Dendritic cell treated with granulocyte-macrophage colony-stimulating factor and Interleukin-4, amounts not matched to agents 40 ng/mL and 50 ng/mL, for 4 days (primary cell): Measurements from ENCODE around the gene WDR70.
"Not testable (repeated sequence)": the region's sequence is repeated elsewhere in the genome, so short reads cannot be mapped to it uniquely, and the experiment has no call there.

ENCODE experiments used
- H3K27ac Mint-ChIP-seq: one replicate; pipeline ENCODE4 v1.8.0; 2022; ENCODE audit warnings: mild to moderate bottlenecking, mixed read lengths
- H3K27me3 Mint-ChIP-seq: one replicate; pipeline ENCODE4 v1.8.0; 2022; ENCODE audit warnings: mild to moderate bottlenecking, mixed read lengths
- H3K36me3 Mint-ChIP-seq: one replicate; pipeline ENCODE4 v1.8.0; 2022; ENCODE audit warnings: low read depth, mixed read lengths
- H3K4me1 Mint-ChIP-seq: one replicate; pipeline ENCODE4 v1.8.0; 2022; ENCODE audit warnings: low read depth, mixed read lengths
- H3K4me3 Mint-ChIP-seq: one replicate; pipeline ENCODE4 v1.8.0; 2022; ENCODE audit warnings: mild to moderate bottlenecking, moderate library complexity, mixed read lengths
- H3K9me3 Mint-ChIP-seq: one replicate; pipeline ENCODE4 v1.8.0; 2022; ENCODE audit warnings: mixed read lengths
- intact Hi-C: fragments of 100-400 bp; cut with micrococcal nuclease; formaldehyde crosslinking; loops from one replicate; pipeline ENCODE4 v1.15.0; 2022

The WDR70 gene

DNA sequence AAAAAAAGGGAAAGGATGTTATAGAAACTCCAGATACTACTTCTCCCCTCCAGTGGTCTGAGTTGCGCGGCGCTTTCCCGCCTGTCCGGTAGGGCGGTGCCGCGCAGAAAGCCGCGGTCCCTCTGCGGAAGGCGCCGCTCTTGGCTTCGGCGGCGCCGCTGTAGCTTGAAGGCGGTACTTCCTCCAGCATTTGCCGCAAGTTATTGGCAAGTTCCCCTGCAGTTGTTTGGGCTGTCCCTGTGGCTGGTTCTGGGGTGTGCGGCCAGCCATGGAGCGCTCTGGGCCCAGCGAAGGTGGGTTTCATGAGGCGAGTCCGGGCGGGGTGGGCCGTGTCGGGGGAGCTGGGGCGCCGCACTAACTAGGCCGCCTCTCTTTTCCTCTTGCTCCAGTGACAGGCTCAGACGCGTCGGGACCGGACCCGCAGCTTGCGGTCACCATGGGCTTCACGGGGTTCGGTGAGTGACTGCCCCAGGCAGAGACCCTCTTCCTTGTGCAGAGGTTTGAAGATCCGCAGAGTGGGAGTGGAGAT is at the start of gene WDR70:
TSS of gene WDR70 (plus strand) at position 219 of the 529 bp plus-strand sequence. CDS start at position 269, 50 bp downstream.
- Mint-ChIP-seq H3K4me1 (peaks cover 12% of the 10 kb centered on the region), H3K4me3 (peak within 1 kb of the TSS; percentile 97), H3K27ac (peak within 1 kb of the TSS; percentile 91), H3K36me3 (peaks cover 43% of the 10 kb centered on the region)
- H3K27me3 Mint-ChIP-seq, H3K9me3 Mint-ChIP-seq: not testable (repeated sequence)
- intact Hi-C loops = loop anchor here (1.0 to 10.0 kb wide), 3 partner anchors 8 to 1886 kb away; partner anchors contain the start of gene NUP155

DNA sequence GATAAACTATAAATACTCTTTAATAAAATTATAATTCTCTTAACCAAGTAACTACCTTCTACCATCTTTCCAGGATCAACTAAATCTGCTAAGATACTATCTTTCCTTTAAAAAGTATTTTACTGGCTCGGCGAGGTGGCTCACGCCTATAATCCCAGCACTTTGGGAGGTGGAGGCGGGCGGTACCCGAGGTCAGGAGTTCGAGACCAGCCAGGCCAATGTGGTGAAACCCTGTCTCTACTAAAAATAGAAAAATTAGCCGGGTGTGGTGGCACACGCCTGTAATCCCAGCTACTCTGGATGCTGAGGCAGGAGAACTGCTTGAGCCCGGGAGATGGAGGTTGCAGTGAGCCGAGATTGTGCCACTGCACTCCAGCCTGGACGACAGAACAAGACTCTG is 44.4 kb upstream of the WDR70 start:
- H3K27ac Mint-ChIP-seq = not testable (repeated sequence)
- H3K36me3 Mint-ChIP-seq = peaks cover 82% of the 10 kb centered on the region

DNA sequence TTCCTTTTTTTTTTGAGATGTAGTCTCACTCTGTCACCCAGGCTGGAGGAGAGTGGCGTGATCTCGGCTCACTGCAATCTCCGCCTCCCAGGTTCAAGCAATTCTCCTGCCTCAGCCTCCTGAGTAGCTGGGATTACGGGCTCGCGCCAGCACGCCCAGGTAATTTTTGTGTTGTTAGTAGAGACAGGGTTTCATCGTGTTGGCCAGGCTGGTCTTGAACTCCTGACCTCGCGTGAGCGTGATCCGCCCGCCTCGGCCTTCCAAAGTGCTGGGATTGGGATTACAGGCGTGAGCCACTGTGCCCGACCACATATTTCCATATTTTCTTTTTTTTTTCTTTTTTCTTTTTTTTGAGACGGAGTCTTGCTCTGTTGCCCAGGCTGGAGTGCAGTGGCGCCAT is 36.4 kb upstream of the WDR70 start:
- H3K4me1 Mint-ChIP-seq, H3K4me3 Mint-ChIP-seq, H3K27me3 Mint-ChIP-seq, intact Hi-C loops, H3K27ac Mint-ChIP-seq, H3K9me3 Mint-ChIP-seq: not testable (repeated sequence)
- peaks cover 93% of the 10 kb centered on the region for H3K36me3 Mint-ChIP-seq

More for the DNA sequence above, 44.4 kb upstream of the WDR70 start:
- H3K4me1 Mint-ChIP-seq, H3K9me3 Mint-ChIP-seq, intact Hi-C loops, H3K27me3 Mint-ChIP-seq, H3K4me3 Mint-ChIP-seq: not testable (repeated sequence)

DNA sequence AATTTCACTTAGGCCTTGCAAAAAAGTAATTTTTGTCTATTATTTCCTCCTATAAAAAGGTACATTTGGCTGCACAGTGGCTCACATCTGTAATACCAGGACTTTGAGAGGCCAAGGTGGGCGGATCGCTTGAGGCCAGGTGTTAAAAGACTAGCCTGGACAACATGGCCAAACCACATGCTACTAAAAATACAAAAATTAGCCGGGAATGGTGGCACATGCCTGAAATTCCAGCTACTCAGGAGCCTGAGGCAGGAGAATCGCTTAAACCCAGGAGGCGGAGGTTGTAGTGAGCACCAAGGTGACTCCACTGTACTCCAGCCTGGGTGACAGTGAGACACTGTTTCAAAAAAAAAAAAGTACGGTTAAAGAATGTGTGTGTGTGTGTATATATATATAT is 24.0 kb upstream of the WDR70 start:
- Mint-ChIP-seq H3K4me1 (no peaks in the 10 kb centered on the region), H3K4me3 (no peak overlapping the region), H3K27me3 (no peaks in the 10 kb centered on the region), H3K36me3 (peaks cover 92% of the 10 kb centered on the region), H3K9me3 (no peaks in the 10 kb centered on the region), H3K27ac (no peak overlapping the region)
- intact Hi-C loops = no loop called here

DNA sequence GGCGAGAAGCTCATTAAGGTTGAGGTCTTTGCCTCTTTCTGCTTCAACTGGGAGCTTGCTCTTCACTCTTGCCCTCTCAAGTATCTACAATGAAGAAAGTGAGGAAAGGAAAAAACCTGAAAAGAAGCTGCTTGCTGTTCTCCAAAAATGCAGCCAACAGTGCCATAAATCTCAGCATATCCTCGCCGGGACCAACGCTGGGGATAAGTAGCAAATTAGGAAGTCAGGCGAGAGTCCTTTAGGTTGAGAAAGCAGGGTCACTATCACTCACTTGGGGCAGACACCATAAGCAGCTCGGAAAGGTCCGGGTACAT is 8.6 kb upstream of the WDR70 start:
- no peaks in the 10 kb centered on the region for H3K9me3 Mint-ChIP-seq
- H3K36me3 Mint-ChIP-seq = peaks cover 22% of the 10 kb centered on the region
- peaks cover 27% of the 10 kb centered on the region for H3K4me1 Mint-ChIP-seq
- intact Hi-C loops = loop anchor here (5.0 to 10.0 kb wide), 3 partner anchors 646 to 1894 kb away; partner anchors contain the start of genes LMBRD2 and SKP2
- peak overlapping the region; percentile 100 for H3K4me3 Mint-ChIP-seq
- no peaks in the 10 kb centered on the region for H3K27me3 Mint-ChIP-seq
- peak overlapping the region; percentile 95 for H3K27ac Mint-ChIP-seq

DNA sequence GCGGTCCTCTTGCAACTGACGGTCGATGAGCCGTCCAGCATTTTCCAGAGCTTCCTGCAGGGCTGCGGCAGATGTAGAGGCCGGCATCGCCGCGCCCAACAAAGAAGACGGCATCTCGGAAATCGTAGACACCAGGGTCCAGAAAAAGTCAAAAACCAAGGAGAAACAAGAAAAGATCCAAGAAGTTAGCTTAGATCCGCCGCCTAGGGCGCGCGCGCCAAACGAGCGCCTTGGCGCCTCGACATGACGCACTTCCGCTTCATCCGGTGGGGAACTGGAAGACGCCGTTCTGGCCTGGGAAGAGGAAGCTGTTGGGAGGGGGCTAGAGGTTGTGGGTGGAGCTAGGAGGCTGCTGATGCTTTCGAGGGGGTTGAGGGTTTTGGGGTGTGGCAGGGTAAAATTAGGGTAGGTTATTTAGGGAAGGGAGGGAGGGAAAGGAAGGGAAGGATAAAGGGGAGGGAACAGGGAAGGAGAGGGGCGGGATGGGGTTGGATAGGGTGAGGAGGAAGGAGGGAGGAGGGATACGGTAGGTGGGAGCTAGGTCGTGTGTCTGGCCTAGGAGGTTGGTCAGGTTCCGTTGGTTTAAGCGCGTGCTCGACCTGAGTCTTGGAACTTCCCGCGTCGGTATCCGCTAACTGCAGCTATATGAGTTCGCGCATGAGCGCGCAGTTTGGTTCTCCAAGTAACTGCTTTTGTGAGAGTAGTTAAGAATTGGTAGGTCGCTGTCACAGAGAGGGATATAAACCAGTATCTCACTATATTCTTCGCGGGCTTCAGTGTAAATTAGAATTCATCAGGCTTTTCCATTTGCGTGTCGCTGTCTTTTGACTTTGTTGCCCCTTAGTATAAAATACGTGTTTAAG is 8.0 kb upstream of the WDR70 start, which contains the start of gene NUP155:
TSS of gene NUP155 (minus strand) at position 243 of the 863 bp plus-strand sequence. CDS start at position 114, 129 bp downstream.
- Mint-ChIP-seq H3K4me1 (peaks cover 27% of the 10 kb centered on the region), H3K9me3 (no peaks in the 10 kb centered on the region), H3K36me3 (peaks cover 22% of the 10 kb centered on the region), H3K27me3 (no peaks in the 10 kb centered on the region), H3K4me3 (peak within 1 kb of the TSS; percentile 100), H3K27ac (peak within 1 kb of the TSS; percentile 95)
- intact Hi-C loops = loop anchor here (1.0 to 10.0 kb wide), 4 partner anchors 8 to 1894 kb away; partner anchors contain the start of genes LMBRD2, SKP2 and WDR70

DNA sequence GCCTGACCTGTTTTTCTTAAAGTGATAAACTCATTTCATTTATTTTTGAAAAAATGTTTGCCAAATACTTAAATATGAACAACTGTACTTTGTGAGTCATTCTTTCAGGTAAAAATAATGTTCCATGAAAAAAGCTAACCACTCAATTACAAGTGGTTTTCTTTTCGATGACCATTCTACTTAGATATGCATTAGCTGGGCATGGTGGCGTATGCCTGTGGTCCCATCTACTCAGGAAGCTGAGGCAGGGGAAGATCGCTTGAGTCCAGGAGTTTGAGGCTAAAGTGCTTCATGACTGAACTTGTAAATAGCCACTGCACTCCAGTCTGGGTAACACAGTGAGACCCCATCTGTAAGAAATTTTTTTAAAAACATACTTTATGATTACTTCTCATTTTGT is 4.0 kb upstream of the WDR70 start:
- peaks cover 2% of the 10 kb centered on the region for H3K27me3 Mint-ChIP-seq
- no peak overlapping the region for H3K4me3 Mint-ChIP-seq
- H3K9me3 Mint-ChIP-seq = no peaks in the 10 kb centered on the region
- intact Hi-C loops = loop anchor here (10.0 kb wide), 2 partner anchors 650 to 1890 kb away; no protein-coding TSS in a partner anchor
- H3K27ac Mint-ChIP-seq = no peak overlapping the region
- peaks cover 17% of the 10 kb centered on the region for H3K36me3 Mint-ChIP-seq
- H3K4me1 Mint-ChIP-seq = peaks cover 19% of the 10 kb centered on the region

DNA sequence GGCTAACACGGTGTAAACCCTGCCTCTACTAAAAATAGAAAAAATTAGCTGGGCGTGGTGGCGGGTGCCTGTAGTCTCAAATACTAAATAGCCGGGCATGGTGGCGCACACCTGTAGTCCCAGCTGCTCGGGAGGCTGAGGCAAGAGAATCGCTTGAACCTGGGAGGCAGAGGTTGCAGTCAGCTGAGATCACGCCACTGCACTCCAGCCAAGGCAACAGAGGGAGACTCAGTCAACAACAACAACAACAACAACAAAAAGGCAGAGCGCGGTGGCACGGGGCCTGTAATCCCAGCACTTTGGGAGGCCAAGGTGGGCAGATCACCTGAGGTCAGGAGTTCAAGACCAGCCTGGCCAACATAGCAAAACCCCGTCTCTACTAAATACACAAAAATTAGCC is 1.1 kb upstream of the WDR70 start:
- Mint-ChIP-seq H3K27ac (peak overlapping the region; percentile 91), H3K36me3 (peaks cover 32% of the 10 kb centered on the region), H3K4me1 (peaks cover 12% of the 10 kb centered on the region), H3K4me3 (peak overlapping the region; percentile 97)
- not testable (repeated sequence) for H3K27me3 Mint-ChIP-seq, H3K9me3 Mint-ChIP-seq
- intact Hi-C loops = loop anchor here (10.0 kb wide), 2 partner anchors 653 to 1887 kb away; no protein-coding TSS in a partner anchor

DNA sequence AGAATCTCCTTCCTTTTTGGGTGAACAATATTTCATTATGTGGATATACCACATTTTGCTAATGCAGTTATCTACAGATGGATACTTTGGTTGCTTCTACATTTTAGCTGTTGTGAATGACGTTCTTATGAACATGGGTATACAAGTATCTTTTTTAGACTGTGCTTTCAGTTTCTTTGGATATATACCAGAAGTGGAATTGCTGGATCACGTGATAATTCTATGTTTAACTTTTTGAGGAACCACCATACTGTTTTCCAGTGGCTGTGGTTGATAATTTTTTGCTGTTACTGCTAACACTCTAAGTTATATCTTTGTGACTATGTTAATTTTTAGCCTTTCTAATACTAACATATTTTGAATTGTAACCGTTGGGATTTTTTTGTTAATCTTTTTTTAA is 12.5 kb downstream of the WDR70 start:
- H3K4me1 Mint-ChIP-seq = peaks cover 21% of the 10 kb centered on the region
- peaks cover 63% of the 10 kb centered on the region for H3K36me3 Mint-ChIP-seq
- H3K27me3 Mint-ChIP-seq = no peaks in the 10 kb centered on the region
- intact Hi-C loops = no loop called here
- H3K9me3 Mint-ChIP-seq = no peaks in the 10 kb centered on the region
- H3K4me3 Mint-ChIP-seq = peak overlapping the region; percentile 53
- H3K27ac Mint-ChIP-seq = peak overlapping the region; percentile 86

DNA sequence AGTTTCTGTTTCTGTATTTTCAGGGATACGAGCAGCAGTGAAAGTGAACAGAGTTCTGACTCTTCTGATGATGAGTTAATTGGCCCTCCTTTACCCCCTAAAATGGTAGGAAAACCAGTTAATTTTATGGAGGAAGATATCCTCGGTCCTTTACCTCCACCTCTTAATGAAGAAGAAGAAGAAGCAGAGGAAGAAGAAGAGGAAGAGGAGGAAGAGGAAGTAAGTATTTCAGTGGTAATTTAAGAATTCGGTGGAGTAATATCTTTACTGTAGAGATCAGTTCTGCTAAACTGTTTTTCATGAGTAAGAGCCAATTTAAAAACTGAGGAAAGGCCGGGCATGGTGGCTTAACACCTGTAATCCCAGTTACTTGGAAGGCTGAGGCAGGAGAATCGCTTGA is 17.2 kb downstream of the WDR70 start:
- Mint-ChIP-seq H3K4me3 (no peak overlapping the region), H3K27ac (peak overlapping the region; percentile 4), H3K36me3 (peaks cover 83% of the 10 kb centered on the region), H3K9me3 (no peaks in the 10 kb centered on the region), H3K27me3 (no peaks in the 10 kb centered on the region), H3K4me1 (peaks cover 18% of the 10 kb centered on the region)
- intact Hi-C loops = no loop called here

DNA sequence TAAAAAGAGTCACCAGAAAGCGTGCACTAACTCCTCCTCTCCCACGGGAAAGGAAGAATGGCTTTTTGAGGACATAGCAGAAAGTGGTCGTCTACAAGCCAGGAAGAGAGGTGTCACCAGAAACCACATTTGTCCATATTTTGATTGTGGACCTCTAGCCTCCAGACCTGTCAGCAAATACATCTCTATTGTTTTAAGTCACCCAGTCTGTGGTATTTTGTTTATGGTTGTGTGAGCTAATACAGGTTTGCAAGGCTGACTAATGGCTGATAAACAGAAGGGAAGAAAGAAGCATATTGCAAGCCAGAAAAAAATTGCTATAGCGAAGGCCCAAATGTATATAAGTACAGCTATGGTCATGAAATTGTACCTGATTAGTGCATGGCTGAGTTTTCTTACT is 21.4 kb downstream of the WDR70 start:
- intact Hi-C loops = no loop called here
- Mint-ChIP-seq H3K27ac (no peak overlapping the region), H3K36me3 (peaks cover 78% of the 10 kb centered on the region), H3K4me3 (no peak overlapping the region), H3K9me3 (no peaks in the 10 kb centered on the region), H3K27me3 (no peaks in the 10 kb centered on the region), H3K4me1 (peaks cover 8% of the 10 kb centered on the region)

DNA sequence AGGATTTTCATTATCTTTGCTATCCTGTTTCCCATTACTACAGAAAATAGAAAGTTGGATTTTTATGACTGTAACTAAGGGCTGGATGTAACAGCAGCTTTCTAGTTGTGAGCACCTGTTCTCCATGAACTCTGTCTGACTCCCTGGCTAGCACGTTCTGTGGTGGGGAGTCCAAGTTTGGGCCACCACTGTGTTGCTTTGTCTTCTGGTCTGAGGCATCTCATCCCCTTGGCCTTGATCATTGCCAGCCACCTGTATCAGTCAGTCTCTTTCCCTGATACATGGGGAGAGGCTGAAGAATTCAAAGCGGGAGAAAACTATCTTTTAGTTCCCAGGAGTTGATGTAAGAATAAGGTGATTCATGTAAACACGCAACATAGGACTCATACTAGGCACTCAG is 33.4 kb downstream of the WDR70 start:
- intact Hi-C loops = loop anchor here (5.0 to 10.0 kb wide), 2 partner anchors 142 to 780 kb away; no protein-coding TSS in a partner anchor
- H3K27me3 Mint-ChIP-seq = no peaks in the 10 kb centered on the region
- no peaks in the 10 kb centered on the region for H3K9me3 Mint-ChIP-seq
- H3K36me3 Mint-ChIP-seq = peaks cover 63% of the 10 kb centered on the region
- no peak overlapping the region for H3K4me3 Mint-ChIP-seq
- H3K27ac Mint-ChIP-seq = no peak overlapping the region
- no peaks in the 10 kb centered on the region for H3K4me1 Mint-ChIP-seq

DNA sequence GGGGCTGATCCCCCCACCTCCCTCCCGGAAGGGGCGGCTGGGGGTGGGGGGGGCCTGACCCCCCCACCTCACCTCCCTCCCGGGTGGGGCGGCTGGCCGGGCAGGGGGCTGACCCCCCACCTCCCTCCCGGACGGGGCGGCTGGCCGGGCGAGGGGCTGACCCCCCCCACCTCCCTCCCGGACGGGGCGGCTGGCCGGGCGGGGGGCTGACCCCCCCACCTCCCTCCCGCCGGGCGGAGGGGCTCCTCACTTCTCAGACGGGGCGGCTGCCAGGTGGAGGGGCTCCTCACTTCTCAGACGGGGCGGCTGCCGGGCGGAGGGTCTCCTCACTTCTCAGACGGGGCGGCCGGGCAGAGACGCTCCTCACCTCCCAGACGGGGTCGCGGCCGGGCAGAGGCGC is 36.3 kb downstream of the WDR70 start:
- H3K27ac Mint-ChIP-seq, H3K4me1 Mint-ChIP-seq, H3K27me3 Mint-ChIP-seq, H3K4me3 Mint-ChIP-seq, H3K9me3 Mint-ChIP-seq: not testable (repeated sequence)
- H3K36me3 Mint-ChIP-seq = peaks cover 57% of the 10 kb centered on the region
- intact Hi-C loops = loop anchor here (10.0 kb wide), 1 partner anchor 139 kb away; no protein-coding TSS in a partner anchor

DNA sequence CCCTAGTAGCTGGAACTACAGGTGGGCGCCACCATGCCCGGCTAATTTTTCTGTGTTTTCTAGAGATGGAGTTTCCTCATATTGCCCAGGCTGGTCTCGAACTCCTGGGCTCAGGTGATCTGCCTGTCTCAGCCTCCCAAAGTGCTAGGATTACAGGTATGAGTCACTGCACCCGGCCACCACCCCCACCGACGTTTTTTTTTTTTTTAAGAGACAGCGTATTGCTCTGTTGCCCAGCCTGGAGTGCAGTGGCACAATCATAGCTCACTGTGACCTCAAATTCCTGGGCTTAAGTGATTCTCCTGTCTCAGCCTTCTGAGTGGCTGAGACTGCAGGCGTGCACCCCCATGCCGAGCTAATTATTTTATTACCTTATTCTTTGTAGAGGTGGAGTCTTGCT is 38.2 kb downstream of the WDR70 start:
- no peaks in the 10 kb centered on the region for H3K9me3 Mint-ChIP-seq
- H3K4me1 Mint-ChIP-seq = peaks cover 7% of the 10 kb centered on the region
- H3K36me3 Mint-ChIP-seq = peaks cover 60% of the 10 kb centered on the region
- no peak overlapping the region for H3K27ac Mint-ChIP-seq
- H3K27me3 Mint-ChIP-seq = no peaks in the 10 kb centered on the region
- H3K4me3 Mint-ChIP-seq = no peak overlapping the region
- intact Hi-C loops = loop anchor here (10.0 kb wide), 1 partner anchor 137 kb away; no protein-coding TSS in a partner anchor
